Measurements from ENCODE around the gene PRM3.

PRM3 gene

DNA sequence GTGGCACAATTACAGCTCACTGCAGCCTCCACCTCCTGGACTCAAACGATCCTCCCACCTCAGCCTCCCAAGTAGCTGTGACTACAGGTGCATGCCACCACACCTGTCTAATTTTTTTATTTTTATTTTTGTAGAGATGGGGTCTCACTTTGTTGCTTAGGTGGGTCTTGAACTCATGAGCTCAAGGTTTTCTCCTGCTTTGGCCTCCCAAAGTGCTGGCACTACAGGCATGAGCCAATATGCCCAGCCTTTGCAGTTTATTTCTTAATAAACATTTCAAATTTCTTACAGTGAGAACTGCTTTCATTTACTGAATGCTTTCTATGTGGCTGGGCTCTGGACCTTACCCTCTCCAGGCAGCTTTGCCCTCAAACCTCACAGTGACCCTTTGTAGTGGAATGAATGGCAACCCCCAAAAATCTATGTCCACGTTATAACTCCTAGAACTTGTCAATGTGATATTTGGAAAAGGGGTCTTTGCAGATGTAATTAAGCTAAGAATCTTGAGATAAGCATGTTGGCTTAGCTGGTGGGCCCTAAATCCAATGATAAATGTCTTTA lies 2.7 kb downstream of the PRM3 start:
- in situ Hi-C loops (cut with HindIII; ENCODE audit: low pct_ligation_motif_present, low sequenced_read_pairs), result no loop called here
- Histone ChIP-seq H3K27me3 (replicated peaks) (no peaks in the 10 kb centered on the region), H3K27ac (no peak overlapping the region), H3K4me3 (ENCODE audit: low read depth, low read length) (no peak overlapping the region), H3K36me3 (replicated peaks) (no peaks in the 10 kb centered on the region)
- TF ChIP-seq, protein P1, sequence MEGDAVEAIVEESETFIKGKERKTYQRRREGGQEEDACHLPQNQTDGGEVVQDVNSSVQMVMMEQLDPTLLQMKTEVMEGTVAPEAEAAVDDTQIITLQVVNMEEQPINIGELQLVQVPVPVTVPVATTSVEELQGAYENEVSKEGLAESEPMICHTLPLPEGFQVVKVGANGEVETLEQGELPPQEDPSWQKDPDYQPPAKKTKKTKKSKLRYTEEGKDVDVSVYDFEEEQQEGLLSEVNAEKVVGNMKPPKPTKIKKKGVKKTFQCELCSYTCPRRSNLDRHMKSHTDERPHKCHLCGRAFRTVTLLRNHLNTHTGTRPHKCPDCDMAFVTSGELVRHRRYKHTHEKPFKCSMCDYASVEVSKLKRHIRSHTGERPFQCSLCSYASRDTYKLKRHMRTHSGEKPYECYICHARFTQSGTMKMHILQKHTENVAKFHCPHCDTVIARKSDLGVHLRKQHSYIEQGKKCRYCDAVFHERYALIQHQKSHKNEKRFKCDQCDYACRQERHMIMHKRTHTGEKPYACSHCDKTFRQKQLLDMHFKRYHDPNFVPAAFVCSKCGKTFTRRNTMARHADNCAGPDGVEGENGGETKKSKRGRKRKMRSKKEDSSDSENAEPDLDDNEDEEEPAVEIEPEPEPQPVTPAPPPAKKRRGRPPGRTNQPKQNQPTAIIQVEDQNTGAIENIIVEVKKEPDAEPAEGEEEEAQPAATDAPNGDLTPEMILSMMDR (IDR thresholded peaks at IDR 0.05; ENCODE audit: low read depth, low read length, missing control alignments), result no peak
- no peak for DNase-seq

DNA sequence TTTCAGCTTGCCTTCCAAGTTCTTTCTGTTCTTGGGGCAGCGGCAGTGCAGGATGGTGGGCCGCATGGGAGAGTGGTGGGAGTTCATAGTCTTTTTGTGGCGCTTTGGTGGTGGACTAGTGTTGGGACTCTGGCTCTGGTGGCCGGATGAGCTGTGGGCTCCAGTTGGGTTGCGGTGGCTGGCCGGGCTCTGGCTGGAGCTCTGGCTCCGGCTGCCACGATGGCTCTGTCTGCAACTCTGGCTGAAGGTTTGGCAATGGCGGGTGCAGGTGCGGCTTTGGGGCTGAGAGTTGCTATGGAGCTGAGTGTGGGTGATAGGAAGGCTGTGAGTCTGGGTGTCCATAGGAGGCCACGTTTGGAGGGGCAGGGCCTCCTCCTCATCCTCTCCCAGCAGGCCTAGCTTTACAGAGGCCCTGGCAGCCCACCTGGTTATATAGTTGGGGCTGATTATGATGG lies 4.5 kb downstream of the PRM3 start, which contains the start of gene TNP2:
Gene TNP2, minus strand, starts transcription at position 405 of the 455 bp plus-strand sequence. Its CDS starts 63 bp downstream, at position 342.
- no peaks in the 10 kb centered on the region for H3K36me3 ChIP-seq (replicated peaks)
- TF ChIP-seq, protein P1 (IDR thresholded peaks at IDR 0.05; ENCODE audit: low read depth, low read length, missing control alignments), result no peak
- H3K27me3 ChIP-seq (replicated peaks), result no peaks in the 10 kb centered on the region
- no peak within 1 kb of the TSS for H3K27ac ChIP-seq
- H3K4me3 ChIP-seq (ENCODE audit: low read depth, low read length), result no peak within 1 kb of the TSS
- DNase-seq, result no peak
- in situ Hi-C loops (cut with HindIII; ENCODE audit: low pct_ligation_motif_present, low sequenced_read_pairs), result no loop called here

DNA sequence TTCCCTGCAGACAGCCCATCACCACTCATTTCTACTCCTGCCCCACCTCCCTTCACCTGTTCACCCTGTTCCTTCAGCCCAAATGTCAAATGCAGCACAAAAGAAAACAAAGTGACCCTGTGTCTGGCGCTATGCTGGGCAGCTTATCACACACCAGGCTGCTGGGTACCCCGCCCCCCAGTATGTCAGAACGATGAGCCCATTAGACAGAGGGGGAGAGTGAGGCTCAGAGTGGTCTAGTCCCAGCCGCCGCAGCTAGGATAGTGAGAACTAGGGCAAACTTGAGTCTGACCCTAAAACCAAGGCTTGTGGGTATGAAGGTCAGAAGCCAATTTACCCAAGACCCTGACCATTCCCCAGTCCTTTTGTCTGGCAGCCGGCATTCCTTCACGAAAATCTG lies 8.3 kb downstream of the PRM3 start:
- H3K36me3 ChIP-seq (replicated peaks), result no peaks in the 10 kb centered on the region
- TF ChIP-seq, protein P1 (IDR thresholded peaks at IDR 0.05; ENCODE audit: low read depth, low read length, missing control alignments), result no peak
- in situ Hi-C loops (cut with HindIII; ENCODE audit: low pct_ligation_motif_present, low sequenced_read_pairs), result no loop called here
- no peak overlapping the region for H3K4me3 ChIP-seq (ENCODE audit: low read depth, low read length)
- H3K27me3 ChIP-seq (replicated peaks), result no peaks in the 10 kb centered on the region
- no peak overlapping the region for H3K27ac ChIP-seq
- no peak for DNase-seq

DNA sequence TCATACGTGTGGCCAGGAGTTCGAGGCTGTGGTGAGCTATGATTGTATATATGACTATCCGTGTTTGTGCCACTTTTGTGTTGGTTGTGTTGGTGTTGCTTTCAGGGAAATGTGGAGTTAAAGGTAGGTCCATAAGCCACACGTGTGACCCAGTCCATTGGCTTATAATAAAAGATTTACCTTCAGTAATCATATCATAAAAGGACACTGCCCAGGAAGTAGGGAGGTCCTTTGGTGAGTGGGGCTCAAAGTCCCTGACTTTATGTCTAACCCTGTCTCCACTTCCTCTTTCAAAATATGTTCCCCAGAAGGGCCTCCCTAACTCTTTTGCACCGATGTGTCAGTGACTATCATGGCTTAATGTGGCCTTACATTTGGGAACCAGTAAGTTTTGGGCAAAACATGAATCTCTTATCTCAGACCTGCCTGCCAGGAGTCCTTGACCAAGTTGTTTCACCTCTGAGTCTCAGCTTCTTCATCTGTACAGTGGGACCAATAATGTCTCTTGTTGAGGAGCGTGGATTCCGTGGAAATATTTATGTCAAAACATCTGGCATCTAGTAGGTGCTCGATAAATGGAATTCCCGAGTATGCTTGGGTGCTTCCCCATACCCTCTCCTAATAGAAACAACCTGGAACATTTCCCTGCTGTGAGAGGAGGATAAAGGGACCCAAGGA lies 9.1 kb downstream of the PRM3 start:
- no peak for DNase-seq
- H3K36me3 ChIP-seq (replicated peaks), result no peaks in the 10 kb centered on the region

DNA sequence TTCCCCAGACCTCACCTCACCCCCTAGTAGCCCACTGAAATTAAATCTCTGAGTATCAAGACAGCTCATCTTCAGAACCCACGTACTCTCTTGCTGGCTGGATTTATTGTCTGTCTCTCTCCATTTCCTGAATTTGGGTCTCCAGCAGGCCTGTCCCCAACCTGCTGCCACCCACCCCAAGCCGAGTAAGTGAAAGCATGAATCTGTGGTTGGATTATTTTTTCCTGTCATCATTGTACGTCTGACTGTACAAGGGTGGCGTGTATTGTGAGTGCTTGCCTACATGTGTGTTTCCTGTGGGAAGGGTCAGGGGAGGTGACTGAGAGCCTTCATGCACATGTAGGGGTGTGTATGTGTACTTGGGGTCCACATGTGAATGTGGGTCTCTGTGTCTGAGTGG lies 9.7 kb downstream of the PRM3 start:
- DNase-seq, result no peak
- H3K36me3 ChIP-seq (replicated peaks), result no peaks in the 10 kb centered on the region
- no peaks in the 10 kb centered on the region for H3K27me3 ChIP-seq (replicated peaks)
- H3K4me3 ChIP-seq (ENCODE audit: low read depth, low read length), result no peak overlapping the region
- no peak overlapping the region for H3K27ac ChIP-seq
- TF ChIP-seq, protein P1 (IDR thresholded peaks at IDR 0.05; ENCODE audit: low read depth, low read length, missing control alignments), result no peak
- in situ Hi-C loops (cut with HindIII; ENCODE audit: low pct_ligation_motif_present, low sequenced_read_pairs), result no loop called here

More for the DNA sequence above, 9.1 kb downstream of the PRM3 start:
- TF ChIP-seq, protein P1 (IDR thresholded peaks at IDR 0.05; ENCODE audit: low read depth, low read length, missing control alignments), result no peak
- no peaks in the 10 kb centered on the region for H3K27me3 ChIP-seq (replicated peaks)
- no peak overlapping the region for H3K27ac ChIP-seq
- no peak overlapping the region for H3K4me3 ChIP-seq (ENCODE audit: low read depth, low read length)
- in situ Hi-C loops (cut with HindIII; ENCODE audit: low pct_ligation_motif_present, low sequenced_read_pairs), result no loop called here
